ENCODE measurements around the gene BCAN. TPM values are rescaled to one million over a fixed set of nuclear protein-coding genes. Genes with fewer than 3 reads are reported as not detected.
A peak's percentile ranks its signal among the peaks of the same experiment; 100 is the strongest.

BCAN gene
- total and polyA plus RNA-seq, 2 of the 8 experiments (the other 6 are each of a cell fraction or from before 2014, with no cell fraction given), result 4.5 to 24.0 TPM

GRCh38 chr1:156705321-156705917 is 63.5 kb downstream of the BCAN start, which contains the start of gene CRABP2 (continued):
- no peak for TF ChIP-seq CBX8 (IDR thresholded peaks at IDR 0.05; ENCODE audit: borderline replicate concordance, low read depth, low read length)
- TF ChIP-seq, protein P1, sequence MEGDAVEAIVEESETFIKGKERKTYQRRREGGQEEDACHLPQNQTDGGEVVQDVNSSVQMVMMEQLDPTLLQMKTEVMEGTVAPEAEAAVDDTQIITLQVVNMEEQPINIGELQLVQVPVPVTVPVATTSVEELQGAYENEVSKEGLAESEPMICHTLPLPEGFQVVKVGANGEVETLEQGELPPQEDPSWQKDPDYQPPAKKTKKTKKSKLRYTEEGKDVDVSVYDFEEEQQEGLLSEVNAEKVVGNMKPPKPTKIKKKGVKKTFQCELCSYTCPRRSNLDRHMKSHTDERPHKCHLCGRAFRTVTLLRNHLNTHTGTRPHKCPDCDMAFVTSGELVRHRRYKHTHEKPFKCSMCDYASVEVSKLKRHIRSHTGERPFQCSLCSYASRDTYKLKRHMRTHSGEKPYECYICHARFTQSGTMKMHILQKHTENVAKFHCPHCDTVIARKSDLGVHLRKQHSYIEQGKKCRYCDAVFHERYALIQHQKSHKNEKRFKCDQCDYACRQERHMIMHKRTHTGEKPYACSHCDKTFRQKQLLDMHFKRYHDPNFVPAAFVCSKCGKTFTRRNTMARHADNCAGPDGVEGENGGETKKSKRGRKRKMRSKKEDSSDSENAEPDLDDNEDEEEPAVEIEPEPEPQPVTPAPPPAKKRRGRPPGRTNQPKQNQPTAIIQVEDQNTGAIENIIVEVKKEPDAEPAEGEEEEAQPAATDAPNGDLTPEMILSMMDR (IDR thresholded peaks at IDR 0.05; ENCODE audit: control extremely low read depth in 1 of 3, insufficient read depth in 1 of 3, low read depth in 1 of 3, low read length in 3 of 3), result 0 out of 4 replicates have a peak, but pooled peaks of 1 of the 3 experiments have one; percentile 0
- no peak for TF ChIP-seq YY1 (IDR thresholded peaks at IDR 0.05; ENCODE audit: low read depth, low read length)
- TF ChIP-seq KDM4A (IDR thresholded peaks at IDR 0.05; ENCODE audit: low read depth, low read length, severe bottlenecking), result peak; percentile 51
- TF ChIP-seq POLR2AphosphoS5 (IDR thresholded peaks at IDR 0.05; ENCODE audit: low read depth, low read length), result peak; percentile 16; the same call in 1 of the 2 replicates
- TF ChIP-seq KDM1A (IDR thresholded peaks at IDR 0.05; ENCODE audit: borderline replicate concordance, low read length), result no peak
- no peak for TF ChIP-seq CHD1 (IDR thresholded peaks at IDR 0.05; ENCODE audit: low read depth, low read length)
- TF ChIP-seq RBBP5 (IDR thresholded peaks at IDR 0.05; ENCODE audit: borderline replicate concordance, low read depth, low read length), result no peak; the same call in 1 of the 2 replicates
- peak; percentile 19 to 53; a peak in 2 of 3 replicates for TF ChIP-seq POLR2A (IDR thresholded peaks at IDR 0.05; ENCODE audit: control extremely low read depth in 1 of 2, low read depth in 2 of 2, low read length in 2 of 2)
- no peak for TF ChIP-seq SIRT6 (IDR thresholded peaks at IDR 0.05; ENCODE audit: low read length)
- no peak for TF ChIP-seq KDM5A (IDR thresholded peaks at IDR 0.05; ENCODE audit: low read length)
- TF ChIP-seq RXRA (IDR thresholded peaks at IDR 0.05; ENCODE audit: insufficient read depth, low read depth, low read length), result no peak
- TF ChIP-seq E2F6 (IDR thresholded peaks at IDR 0.05), result peak; percentile 6; the same call in 1 of the 2 replicates

Measured in H1 (cell line).